ENCODE results near the gene NDRG3. TPM values are rescaled to one million over a fixed set of nuclear protein-coding genes. Genes with fewer than 3 reads are reported as not detected.

The NDRG3 gene
- total RNA-seq, 1 experiment from 2014 or later: 23.6 TPM

GRCh38 chr20:36744764-36745191 lies 1.1 kb downstream of the NDRG3 start:
- DNase-seq: peak; percentile 47

More at GRCh38 chr20:36744764-36745191, 1.1 kb downstream of the NDRG3 start:
- no peak overlapping the region for H3K27ac Mint-ChIP-seq
- Histone ChIP-seq H2AK5ac (ENCODE audit: insufficient read length, low read length) (no peak overlapping the region), H3K18ac (ENCODE audit: insufficient read length, low read depth, low read length) (no peak overlapping the region), H2BK15ac (ENCODE audit: low read depth, low read length) (no peak overlapping the region), H3K79me1 (ENCODE audit: insufficient read depth, low read depth, low read length, poor library complexity, severe bottlenecking) (no peaks in the 10 kb centered on the region), H2BK20ac (ENCODE audit: low read depth, low read length, poor library complexity, severe bottlenecking) (no peak overlapping the region), H2AFZ (ENCODE audit: low read length) (no peak overlapping the region), H3K27ac (ENCODE audit: insufficient read length, low read depth, low read length) (no peak overlapping the region), H4K8ac (replicated peaks; ENCODE audit: insufficient read length, low read depth, low read length) (no peak overlapping the region), H3K9me3 (ENCODE audit: control insufficient read depth, low read depth, low read length) (no peaks in the 10 kb centered on the region), H3T11ph (ENCODE audit: low read length) (no peak overlapping the region), H3K4me2 (ENCODE audit: insufficient read depth, insufficient read length, low read length) (peak overlapping the region; percentile 66), H4K20me1 (ENCODE audit: control insufficient read depth, insufficient read depth, insufficient read length) (no peaks in the 10 kb centered on the region), H3K23me2 (ENCODE audit: insufficient read length, low read depth, low read length, poor library complexity, severe bottlenecking) (peaks cover 6% of the 10 kb centered on the region), H3K4ac (ENCODE audit: low read depth, low read length) (no peak overlapping the region), H3K27me3 (ENCODE audit: insufficient read depth, low read length) (no peaks in the 10 kb centered on the region), H4K5ac (ENCODE audit: insufficient read length, low read depth, low read length) (no peak overlapping the region), H3K79me2 (ENCODE audit: insufficient read depth, low read length) (0 out of 2 replicates have a peak, but pooled peaks cover 2% of the 10 kb centered on the region), H4K91ac (ENCODE audit: insufficient read length, low read depth, low read length) (no peak overlapping the region), H3K14ac (ENCODE audit: insufficient read depth, low read length) (no peak overlapping the region), H2BK5ac (ENCODE audit: insufficient read length, low read length) (no peak overlapping the region), H3K23ac (ENCODE audit: insufficient read length, low read depth, low read length) (no peak overlapping the region), H2BK120ac (ENCODE audit: low read depth, low read length, poor library complexity, severe bottlenecking) (no peak overlapping the region), H2BK12ac (ENCODE audit: insufficient read length, low read depth, low read length) (no peak overlapping the region), H3K4me1 (ENCODE audit: insufficient read depth, low read length) (no peaks in the 10 kb centered on the region), H3K9ac (ENCODE audit: extremely low read depth, insufficient read length, low read length) (no peak overlapping the region), H3K56ac (ENCODE audit: insufficient read length, low read depth, low read length) (no peak overlapping the region)
- H3K4me1 Mint-ChIP-seq: peaks cover 17 to 18% of the 10 kb centered on the region in 2 experiments
- no peaks in the 10 kb centered on the region for H3K9me3 Mint-ChIP-seq
- no peaks in the 10 kb centered on the region; a peak in 1 of 7 replicates for H3K36me3 Mint-ChIP-seq (ENCODE audit: insufficient read depth in 1 of 3, low read depth in 3 of 3)
- H3K27me3 Mint-ChIP-seq (ENCODE audit: low read depth): no peaks in the 10 kb centered on the region; the same call in 1 of the 2 replicates
- no peak for TF ChIP-seq CTCF (conservative IDR thresholded peaks at IDR 0.05)
- no CpG with 5 or more reads among the region's 8 CpGs for WGBS (ENCODE audit: extremely low coverage, insufficient read length, low lambda C conversion rate)
- H3K4me3 Mint-ChIP-seq: peak overlapping the region; percentile 85 to 92
